ENCODE results near the gene LMBR1.
A peak's percentile ranks its signal among the peaks of the same experiment; 100 is the strongest.
"Not testable (repeated sequence)": the region's sequence is repeated elsewhere in the genome, so short reads cannot be mapped to it uniquely, and the experiment has no call there.

LMBR1 gene

GRCh38 chr7:156647330-156647729 lies 245.7 kb downstream of the LMBR1 start:
- DNase-seq: not testable (repeated sequence)

GRCh38 chr7:156642306-156643045 lies 250.5 kb downstream of the LMBR1 start:
- no peak for DNase-seq

- no peak for DNase-seq
Measured at GRCh38 chr7:156640949-156641485, 252.0 kb downstream of the LMBR1 start.

GRCh38 chr7:156640257-156640948 lies 252.6 kb downstream of the LMBR1 start, which contains the start of gene RNF32:
TSS of gene RNF32 (plus strand) at chr7:156640774. CDS start at chr7:156643878, 3,104 bp downstream.
- DNase-seq: peak; percentile 78

- DNase-seq: no peak
Measured at GRCh38 chr7:156639426-156640256, 253.3 kb downstream of the LMBR1 start.

GRCh38 chr7:156638443-156639077 lies 254.4 kb downstream of the LMBR1 start:
- DNase-seq: no peak

GRCh38 chr7:156637093-156637492 lies 255.9 kb downstream of the LMBR1 start:
- not testable (repeated sequence) for DNase-seq

GRCh38 chr7:156635529-156636385 lies 257.2 kb downstream of the LMBR1 start:
- DNase-seq: no peak

GRCh38 chr7:156634117-156634516 lies 258.9 kb downstream of the LMBR1 start:
- DNase-seq: no peak

- DNase-seq: no peak
Measured at GRCh38 chr7:156629873-156630272, 263.1 kb downstream of the LMBR1 start.

- no peak for DNase-seq
Measured at GRCh38 chr7:156628562-156628961, 264.4 kb downstream of the LMBR1 start.

Measured in GDM1 (cell line).